Omental fat pad (tissue), 4 donors: Measurements from ENCODE around the gene LHFPL3. TPM values are rescaled to one million over a fixed set of nuclear protein-coding genes. Genes with fewer than 3 reads are reported as not detected.

Source experiments
- ATAC-seq: fragments of 150-250 bp; one replicate; pipeline ENCODE4 v1.9.1; 2016; ENCODE audit warnings: mild to moderate bottlenecking, moderate library complexity; ENCODE audit not compliant: low FRiP score
- DNase-seq: peaks from one replicate; pipeline ENCODE4 v3.0.0-alpha.2; 2019; ENCODE audit warnings: low spot score
- CTCF ChIP-seq, 3 donors: fragments of 450-650 bp; IDR thresholded peaks; one replicate each; pipeline ENCODE4 v1.5.1; 2016 to 2017; ENCODE audit warnings: antibody characterized with exemption in 3 of 3, mild to moderate bottlenecking in 3 of 3, moderate library complexity in 2 of 3
- total RNA-seq, 4 donors: library from RNA; depleted of rRNA; stranded (reverse); fragments of >200 nt; gene quantifications; one replicate each; pipeline ENCODE4 v1.1.0, GENCODE V29; 2016

Gene LHFPL3
- total RNA-seq, 4 donors from 2014 or later, result not detected

- no peak for TF ChIP-seq CTCF (IDR thresholded peaks at IDR 0.05)
- no peak for ATAC-seq
- no peak for DNase-seq
Measured at GRCh38 chr7:104388222-104388621, 59.8 kb downstream of the LHFPL3 start.

GRCh38 chr7:104395162-104395561 is 66.8 kb downstream of the LHFPL3 start:
- no peak for TF ChIP-seq CTCF (IDR thresholded peaks at IDR 0.05)
- no peak for DNase-seq
- ATAC-seq, result no peak

GRCh38 chr7:104397442-104397841 is 69.0 kb downstream of the LHFPL3 start:
- ATAC-seq (no peak), DNase-seq (no peak)
- TF ChIP-seq CTCF (IDR thresholded peaks at IDR 0.05), result no peak

- no peak for TF ChIP-seq CTCF (IDR thresholded peaks at IDR 0.05)
- DNase-seq (no peak), ATAC-seq (no peak)
Measured at GRCh38 chr7:104408371-104408770, 80.0 kb downstream of the LHFPL3 start.

GRCh38 chr7:104410742-104411141 is 82.3 kb downstream of the LHFPL3 start:
- DNase-seq (no peak), ATAC-seq (no peak)
- no peak for TF ChIP-seq CTCF (IDR thresholded peaks at IDR 0.05)

- DNase-seq (no peak), ATAC-seq (no peak)
- TF ChIP-seq CTCF (IDR thresholded peaks at IDR 0.05), result no peak
Measured at GRCh38 chr7:104412911-104413310, 84.5 kb downstream of the LHFPL3 start.

- DNase-seq (no peak), ATAC-seq (no peak)
- TF ChIP-seq CTCF (IDR thresholded peaks at IDR 0.05), result no peak
Measured at GRCh38 chr7:104414216-104414615, 85.8 kb downstream of the LHFPL3 start.
